ENCODE results near the gene JAZF1. TPM values are rescaled to one million over a fixed set of nuclear protein-coding genes. Genes with fewer than 3 reads are reported as not detected.
A peak's percentile ranks its signal among the peaks of the same experiment; 100 is the strongest.

Gene JAZF1
- total and polyA plus RNA-seq, 8 donors = 4.0 to 13.9 (median 6.0) TPM

DNA sequence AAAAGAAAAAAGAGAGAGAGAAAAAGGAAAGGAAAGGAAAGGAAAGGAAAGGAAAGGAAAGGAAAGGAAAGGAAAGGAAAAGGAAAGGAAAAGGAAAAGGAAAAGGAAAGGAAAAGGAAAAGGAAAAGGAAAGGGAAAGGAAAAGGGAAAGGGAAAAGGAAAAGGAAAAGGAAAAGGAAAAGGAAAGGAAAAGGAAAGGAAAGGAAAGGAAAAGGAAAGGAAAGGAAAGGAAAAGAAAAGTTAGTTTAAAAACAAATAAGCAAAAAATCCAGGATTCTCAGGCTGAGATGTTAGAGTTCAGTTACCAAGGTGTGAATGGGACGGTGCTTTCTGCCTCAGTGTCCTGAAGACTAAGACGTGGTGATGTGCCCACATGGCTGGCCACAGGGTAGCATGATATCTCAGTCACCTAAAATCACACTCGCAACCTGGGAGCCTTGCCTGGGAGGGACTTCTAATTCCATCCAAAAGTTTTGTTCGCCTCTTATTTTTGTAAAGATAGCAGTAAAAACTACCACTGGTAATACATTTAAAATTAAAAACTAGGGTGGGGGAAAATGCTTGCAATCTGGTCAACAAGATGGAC is 70.1 kb downstream of the JAZF1 start:
- Histone ChIP-seq H3K27ac (no peak overlapping the region), H3K36me3 (no peaks in the 10 kb centered on the region), H3K27me3 (no peaks in the 10 kb centered on the region), H3K4me3 (no peak overlapping the region), H3K4me1 (no peaks in the 10 kb centered on the region), H3K9me3 (no peaks in the 10 kb centered on the region)
- TF ChIP-seq, protein P1, sequence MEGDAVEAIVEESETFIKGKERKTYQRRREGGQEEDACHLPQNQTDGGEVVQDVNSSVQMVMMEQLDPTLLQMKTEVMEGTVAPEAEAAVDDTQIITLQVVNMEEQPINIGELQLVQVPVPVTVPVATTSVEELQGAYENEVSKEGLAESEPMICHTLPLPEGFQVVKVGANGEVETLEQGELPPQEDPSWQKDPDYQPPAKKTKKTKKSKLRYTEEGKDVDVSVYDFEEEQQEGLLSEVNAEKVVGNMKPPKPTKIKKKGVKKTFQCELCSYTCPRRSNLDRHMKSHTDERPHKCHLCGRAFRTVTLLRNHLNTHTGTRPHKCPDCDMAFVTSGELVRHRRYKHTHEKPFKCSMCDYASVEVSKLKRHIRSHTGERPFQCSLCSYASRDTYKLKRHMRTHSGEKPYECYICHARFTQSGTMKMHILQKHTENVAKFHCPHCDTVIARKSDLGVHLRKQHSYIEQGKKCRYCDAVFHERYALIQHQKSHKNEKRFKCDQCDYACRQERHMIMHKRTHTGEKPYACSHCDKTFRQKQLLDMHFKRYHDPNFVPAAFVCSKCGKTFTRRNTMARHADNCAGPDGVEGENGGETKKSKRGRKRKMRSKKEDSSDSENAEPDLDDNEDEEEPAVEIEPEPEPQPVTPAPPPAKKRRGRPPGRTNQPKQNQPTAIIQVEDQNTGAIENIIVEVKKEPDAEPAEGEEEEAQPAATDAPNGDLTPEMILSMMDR (IDR thresholded peaks at IDR 0.05) = no peak
- 89 to 93% methylated on average over 4 of the region's 4 CpGs for WGBS, 2 donors
- no peak for DNase-seq
- intact Hi-C loops (cut with DNase I) = no loop called here
- no peak for ATAC-seq
- no peak for FAIRE-seq

DNA sequence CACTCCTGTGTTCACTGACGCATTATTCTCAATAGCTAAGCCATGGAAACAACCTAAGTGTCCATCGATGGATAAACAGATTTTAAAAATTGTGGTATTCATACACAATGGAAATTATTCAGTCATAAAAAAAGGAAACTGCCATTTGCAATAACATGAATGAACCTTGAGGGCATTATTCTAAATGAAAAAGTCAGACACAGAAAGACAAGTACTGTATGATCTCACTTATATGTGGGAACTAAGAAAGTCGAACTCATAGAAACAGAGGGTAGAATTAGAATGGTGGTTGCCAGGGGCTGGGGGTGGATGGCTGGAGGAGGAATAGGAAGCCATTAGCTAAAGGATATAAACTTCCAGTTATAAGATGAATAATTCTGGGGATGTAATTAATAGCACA is 71.8 kb downstream of the JAZF1 start:
- DNase-seq (no peak), FAIRE-seq (no peak), ATAC-seq (no peak)
- Histone ChIP-seq H3K4me1 (no peaks in the 10 kb centered on the region), H3K27ac (no peak overlapping the region), H3K4me3 (no peak overlapping the region), H3K9me3 (no peaks in the 10 kb centered on the region), H3K27me3 (no peaks in the 10 kb centered on the region), H3K36me3 (no peaks in the 10 kb centered on the region)
- WGBS, 2 donors = 89 to 94% methylated on average over 3 of the region's 3 CpGs
- intact Hi-C loops (cut with DNase I) = no loop called here
- TF ChIP-seq, protein P1 (IDR thresholded peaks at IDR 0.05) = no peak

DNA sequence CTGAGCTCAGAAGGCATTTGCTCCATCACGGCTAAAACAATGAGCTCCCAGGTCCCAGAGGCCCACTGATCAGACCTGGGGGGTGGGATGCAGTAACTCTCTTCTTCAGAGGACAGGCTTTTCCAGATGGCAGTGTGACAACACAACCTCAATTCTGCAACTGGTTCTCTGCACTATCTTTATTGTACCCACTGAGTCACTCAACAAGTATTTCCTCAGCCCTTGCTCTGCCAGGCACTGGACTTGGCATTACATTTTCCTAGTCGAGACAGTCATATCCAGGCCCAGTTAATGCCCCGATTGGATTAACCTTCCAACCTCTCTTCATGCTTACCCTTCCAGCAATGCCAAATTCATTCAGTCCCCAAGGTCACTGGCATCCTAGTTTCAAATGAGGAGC is 72.6 kb downstream of the JAZF1 start:
- DNase-seq = no peak
- peak in 1 of 4 donors; percentile 15 for ATAC-seq
- FAIRE-seq = no peak
- H3K4me1 ChIP-seq = no peaks in the 10 kb centered on the region
- no peaks in the 10 kb centered on the region for H3K36me3 ChIP-seq
- no peak overlapping the region for H3K4me3 ChIP-seq
- intact Hi-C loops (cut with DNase I) = no loop called here
- H3K27me3 ChIP-seq = no peaks in the 10 kb centered on the region
- H3K9me3 ChIP-seq = no peaks in the 10 kb centered on the region
- WGBS, 2 donors = 79% methylated on average over 3 of the region's 3 CpGs
- H3K27ac ChIP-seq = no peak overlapping the region
- TF ChIP-seq, protein P1 (IDR thresholded peaks at IDR 0.05) = no peak

DNA sequence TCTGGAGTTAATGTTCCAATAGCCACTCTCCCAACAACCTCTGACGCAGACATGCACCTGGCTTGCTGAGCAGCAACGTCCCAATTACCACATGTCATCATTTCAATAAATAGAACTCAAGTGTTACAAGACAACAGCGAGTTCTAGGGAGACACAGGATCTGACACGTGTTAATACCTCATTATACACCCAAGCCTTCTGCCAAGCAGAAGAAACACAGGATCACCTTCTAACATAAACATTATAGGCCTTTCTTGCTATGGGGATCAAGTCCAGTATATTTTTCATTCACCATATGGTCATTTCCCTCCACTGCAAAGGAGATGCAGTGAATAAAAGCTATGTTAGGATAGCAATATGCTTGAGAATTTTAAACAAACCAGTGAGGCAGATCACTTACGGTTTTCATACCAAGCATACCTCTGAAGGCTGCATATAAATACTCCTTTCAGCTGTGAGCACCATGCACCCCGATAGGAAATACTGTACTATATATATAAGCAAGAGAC is 74.2 kb downstream of the JAZF1 start:
- ATAC-seq (peak in 2 of 4 donors; percentile 66 to 75), FAIRE-seq (no peak), DNase-seq (no peak)
- Histone ChIP-seq H3K4me1 (no peaks in the 10 kb centered on the region), H3K27me3 (no peaks in the 10 kb centered on the region), H3K9me3 (no peaks in the 10 kb centered on the region), H3K27ac (no peak overlapping the region), H3K36me3 (no peaks in the 10 kb centered on the region), H3K4me3 (no peak overlapping the region)
- intact Hi-C loops (cut with DNase I) = no loop called here
- 76 to 77% methylated on average over 6 of the region's 6 CpGs for WGBS, 2 donors
- TF ChIP-seq, protein P1 (IDR thresholded peaks at IDR 0.05) = no peak

DNA sequence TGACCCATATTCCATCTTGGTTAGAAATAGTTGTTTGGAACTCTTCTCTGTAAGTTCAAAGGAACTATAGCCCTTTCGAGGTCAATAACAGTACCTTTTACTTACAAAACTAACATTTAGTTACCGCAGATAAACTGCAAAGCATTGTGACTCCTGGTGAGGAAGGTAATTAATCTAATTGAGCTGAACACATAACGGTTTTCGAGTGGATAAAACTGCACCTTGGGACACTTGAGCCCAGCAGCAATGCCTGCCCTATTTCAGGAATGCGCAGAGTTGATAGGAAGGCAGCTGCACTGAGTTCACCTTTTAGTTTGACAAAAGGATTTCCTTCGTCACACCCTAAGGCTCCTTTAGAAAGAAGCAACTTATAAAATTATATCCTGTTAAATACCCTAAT is 75.4 kb downstream of the JAZF1 start:
- Histone ChIP-seq H3K27ac (no peak overlapping the region), H3K4me1 (no peaks in the 10 kb centered on the region), H3K36me3 (no peaks in the 10 kb centered on the region), H3K4me3 (no peak overlapping the region), H3K9me3 (no peaks in the 10 kb centered on the region), H3K27me3 (no peaks in the 10 kb centered on the region)
- ATAC-seq (no peak), DNase-seq (no peak), FAIRE-seq (no peak)
- TF ChIP-seq, protein P1 (IDR thresholded peaks at IDR 0.05) = no peak
- WGBS, 2 donors = 73 to 78% methylated on average over 6 of the region's 6 CpGs
- intact Hi-C loops (cut with DNase I) = no loop called here

Data from pancreas (tissue), 10 donors.